ENCODE measurements around the gene ADARB2.

DNA sequence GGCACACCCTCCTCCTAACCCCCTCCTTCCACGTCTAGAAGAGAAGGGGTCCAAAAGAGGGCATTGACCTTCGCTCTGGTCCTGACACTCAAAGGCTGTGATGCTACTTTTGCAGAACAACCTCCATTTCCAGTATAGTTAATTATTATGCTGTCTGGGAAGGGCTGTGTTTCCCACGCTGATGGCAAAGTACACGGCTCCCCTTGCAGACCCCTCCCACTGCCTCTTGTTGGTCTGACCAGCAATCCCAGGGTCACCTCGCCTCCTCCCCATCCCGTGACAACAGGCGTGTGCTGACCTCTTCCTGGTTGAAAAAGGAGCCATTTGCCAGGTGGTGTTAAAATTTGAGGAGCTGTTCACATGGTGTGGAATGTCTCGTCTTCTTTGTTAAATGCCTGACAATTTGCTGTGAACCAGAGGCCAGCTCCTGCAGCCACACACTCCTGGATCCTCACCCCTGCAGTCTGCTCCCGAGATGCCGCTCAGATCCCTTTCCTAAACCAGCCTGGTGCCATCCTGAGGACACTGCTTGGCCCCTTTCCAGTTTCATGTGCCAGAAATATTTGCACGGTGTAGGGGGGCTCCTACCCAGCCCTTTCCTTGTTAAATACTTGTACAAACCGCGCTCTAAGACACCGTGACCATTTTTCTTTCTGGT is 359.5 kb downstream of the ADARB2 start:
- TF ChIP-seq, protein P1, sequence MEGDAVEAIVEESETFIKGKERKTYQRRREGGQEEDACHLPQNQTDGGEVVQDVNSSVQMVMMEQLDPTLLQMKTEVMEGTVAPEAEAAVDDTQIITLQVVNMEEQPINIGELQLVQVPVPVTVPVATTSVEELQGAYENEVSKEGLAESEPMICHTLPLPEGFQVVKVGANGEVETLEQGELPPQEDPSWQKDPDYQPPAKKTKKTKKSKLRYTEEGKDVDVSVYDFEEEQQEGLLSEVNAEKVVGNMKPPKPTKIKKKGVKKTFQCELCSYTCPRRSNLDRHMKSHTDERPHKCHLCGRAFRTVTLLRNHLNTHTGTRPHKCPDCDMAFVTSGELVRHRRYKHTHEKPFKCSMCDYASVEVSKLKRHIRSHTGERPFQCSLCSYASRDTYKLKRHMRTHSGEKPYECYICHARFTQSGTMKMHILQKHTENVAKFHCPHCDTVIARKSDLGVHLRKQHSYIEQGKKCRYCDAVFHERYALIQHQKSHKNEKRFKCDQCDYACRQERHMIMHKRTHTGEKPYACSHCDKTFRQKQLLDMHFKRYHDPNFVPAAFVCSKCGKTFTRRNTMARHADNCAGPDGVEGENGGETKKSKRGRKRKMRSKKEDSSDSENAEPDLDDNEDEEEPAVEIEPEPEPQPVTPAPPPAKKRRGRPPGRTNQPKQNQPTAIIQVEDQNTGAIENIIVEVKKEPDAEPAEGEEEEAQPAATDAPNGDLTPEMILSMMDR (IDR thresholded peaks at IDR 0.05; ENCODE audit: poor library complexity): no peak
- no peak for TF ChIP-seq EZH2 (IDR thresholded peaks at IDR 0.05; ENCODE audit: borderline replicate concordance)

Data from hepatocyte (in vitro differentiated cells).